Fibroblast of mammary gland (primary cell): Measurements from ENCODE around the gene SLC25A43.
A peak's percentile ranks its signal among the peaks of the same experiment; 100 is the strongest.

Experiments used
- DNase-seq: peaks from one replicate; pipeline ENCODE4 v3.0.0-alpha.2; 2010; ENCODE audit warnings: low read depth
- H3K4me3 ChIP-seq: 2 replicates; pipeline ENCODE4 v1.5.1; 2011; ENCODE audit warnings: low read depth, mild to moderate bottlenecking, low read length, moderate library complexity; ENCODE audit not compliant: control insufficient read depth
- CTCF ChIP-seq: conservative IDR thresholded peaks from 2 replicates; pipeline ENCODE4 v1.5.1; 2011; ENCODE audit warnings: low read depth, low read length, inconsistent platforms; ENCODE audit not compliant: control insufficient read depth, insufficient read depth

SLC25A43 gene

GRCh38 chrX:119410027-119410819, 11.1 kb downstream of the SLC25A43 start:
- TF ChIP-seq CTCF = no peak
- DNase-seq = peak; percentile 93
- no peak overlapping the region for H3K4me3 ChIP-seq

GRCh38 chrX:119410854-119411253, 11.7 kb downstream of the SLC25A43 start:
- no peak overlapping the region for H3K4me3 ChIP-seq
- no peak for DNase-seq
- TF ChIP-seq CTCF = no peak

GRCh38 chrX:119411959-119412358, 12.8 kb downstream of the SLC25A43 start:
- no peak overlapping the region for H3K4me3 ChIP-seq
- no peak for DNase-seq
- TF ChIP-seq CTCF = no peak

- no peak for DNase-seq
- H3K4me3 ChIP-seq = no peak overlapping the region
- TF ChIP-seq CTCF = no peak
Measured at GRCh38 chrX:119417376-119417775, 18.2 kb downstream of the SLC25A43 start.

- H3K4me3 ChIP-seq = no peak overlapping the region
- peak; percentile 26 for TF ChIP-seq CTCF
- DNase-seq = peak; percentile 22
Measured at GRCh38 chrX:119417842-119418241, 18.7 kb downstream of the SLC25A43 start.

- TF ChIP-seq CTCF = no peak
- DNase-seq = no peak
- no peak overlapping the region for H3K4me3 ChIP-seq
Measured at GRCh38 chrX:119419146-119419545, 20.0 kb downstream of the SLC25A43 start.

GRCh38 chrX:119419898-119420297, 20.8 kb downstream of the SLC25A43 start:
- H3K4me3 ChIP-seq = no peak overlapping the region
- no peak for DNase-seq
- TF ChIP-seq CTCF = no peak
